ENCODE measurements around the gene ICE2. TPM values are rescaled to one million over a fixed set of nuclear protein-coding genes. Genes with fewer than 3 reads are reported as not detected.

The ICE2 gene
- total RNA-seq, 2 experiments from 2014 or later = 71.4 to 76.3 TPM

DNA sequence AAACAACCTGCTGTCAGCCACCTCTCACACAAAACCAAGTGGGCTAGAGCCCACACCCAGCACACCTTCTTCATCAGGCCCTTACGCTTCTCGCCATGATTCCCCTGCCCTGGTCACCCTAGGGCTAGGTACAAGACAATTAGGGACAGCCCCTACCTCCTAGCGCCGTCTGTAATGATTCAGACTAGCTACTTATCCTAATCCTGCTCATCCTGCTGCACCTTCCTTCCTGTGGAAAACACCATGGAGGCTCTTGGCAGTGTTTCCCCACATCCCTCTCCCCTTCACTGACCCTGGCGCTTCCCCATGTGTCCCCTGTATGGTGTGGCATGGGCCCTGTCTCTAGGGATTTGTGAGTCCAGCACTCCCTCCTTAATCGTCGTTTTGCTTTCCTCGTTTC, 39.6 kb upstream of the ICE2 start:
- Mint-ChIP-seq H3K4me3 (no peak overlapping the region), H3K4me1 (ENCODE audit: low read depth) (peaks cover 25% of the 10 kb centered on the region), H3K36me3 (ENCODE audit: low read depth) (peaks cover 31% of the 10 kb centered on the region), H3K9me3 (ENCODE audit: insufficient read depth) (no peaks in the 10 kb centered on the region), H3K27me3 (ENCODE audit: low read depth) (no peaks in the 10 kb centered on the region), H3K27ac (no peak overlapping the region)
- POLR2A ChIA-PET = no interaction called here
- CTCF ChIA-PET = interaction anchor here (2.5 to 6.4 kb wide), 2 partner anchors 66 to 159 kb away, joined by 6 to 102 read pairs; no protein-coding TSS in a partner anchor
- ATAC-seq = no peak
- no peak for DNase-seq

- no peak overlapping the region for H3K27ac Mint-ChIP-seq
- no peak for DNase-seq
- ChIA-PET POLR2A (no interaction called here), CTCF (interaction anchor here (1.2 kb wide), 1 partner anchor 418 kb away, joined by 4 read pairs; no protein-coding TSS in a partner anchor)
- H3K4me1 Mint-ChIP-seq (ENCODE audit: low read depth) = peaks cover 28% of the 10 kb centered on the region
- no peaks in the 10 kb centered on the region for H3K9me3 Mint-ChIP-seq (ENCODE audit: insufficient read depth)
- H3K4me3 Mint-ChIP-seq = no peak overlapping the region
- H3K27me3 Mint-ChIP-seq (ENCODE audit: low read depth) = no peaks in the 10 kb centered on the region
- no peak for ATAC-seq
- peaks cover 58% of the 10 kb centered on the region for H3K36me3 Mint-ChIP-seq (ENCODE audit: low read depth)
These were observed 35.4 kb upstream of the ICE2 start for GRCh38 chr15:60514261-60514881.

- Mint-ChIP-seq H3K27ac (no peak overlapping the region), H3K9me3 (ENCODE audit: insufficient read depth) (no peaks in the 10 kb centered on the region), H3K27me3 (ENCODE audit: low read depth) (no peaks in the 10 kb centered on the region), H3K4me1 (ENCODE audit: low read depth) (peaks cover 31% of the 10 kb centered on the region), H3K4me3 (no peak overlapping the region), H3K36me3 (ENCODE audit: low read depth) (peaks cover 60% of the 10 kb centered on the region)
- ChIA-PET POLR2A (no interaction called here), CTCF (interaction anchor here (1.2 kb wide), 1 partner anchor 419 kb away, joined by 4 read pairs; no protein-coding TSS in a partner anchor)
- no peak for DNase-seq
- no peak for ATAC-seq
These were observed 34.7 kb upstream of the ICE2 start for GRCh38 chr15:60513676-60514075.

DNA sequence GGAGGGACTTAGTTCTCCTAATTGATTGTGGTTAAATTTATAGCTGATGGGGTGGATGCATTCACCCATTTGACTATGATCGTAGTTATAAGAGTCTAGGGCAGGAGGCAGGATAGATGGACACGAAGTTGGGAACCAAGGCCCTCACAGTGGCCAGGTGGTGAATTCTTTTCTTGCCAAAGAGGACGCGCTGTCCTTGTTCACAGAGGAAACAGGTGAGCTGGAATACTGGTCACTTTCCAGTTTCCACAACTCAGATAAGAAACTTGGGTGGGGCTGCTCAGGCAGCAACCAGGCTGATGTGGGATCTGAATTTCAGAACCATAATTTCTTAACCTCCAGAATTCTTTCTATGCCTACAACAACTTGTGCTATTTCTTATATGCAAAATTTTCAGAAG, 34.0 kb upstream of the ICE2 start:
- H3K4me3 Mint-ChIP-seq = no peak overlapping the region
- H3K9me3 Mint-ChIP-seq (ENCODE audit: insufficient read depth) = no peaks in the 10 kb centered on the region
- CTCF ChIA-PET = interaction anchor here (1.6 to 11.6 kb wide), 4 partner anchors 8 to 73 kb away, joined by 7 to 144 read pairs (median 10); no protein-coding TSS in a partner anchor
- ATAC-seq (no peak), DNase-seq (no peak)
- no peaks in the 10 kb centered on the region for H3K27me3 Mint-ChIP-seq (ENCODE audit: low read depth)
- no peak overlapping the region for H3K27ac Mint-ChIP-seq
- H3K4me1 Mint-ChIP-seq (ENCODE audit: low read depth) = peaks cover 38% of the 10 kb centered on the region
- peaks cover 53% of the 10 kb centered on the region for H3K36me3 Mint-ChIP-seq (ENCODE audit: low read depth)
- POLR2A ChIA-PET = interaction anchor here (0.9 kb wide), 1 partner anchor 16 kb away, joined by 4 read pairs; no protein-coding TSS in a partner anchor

DNA sequence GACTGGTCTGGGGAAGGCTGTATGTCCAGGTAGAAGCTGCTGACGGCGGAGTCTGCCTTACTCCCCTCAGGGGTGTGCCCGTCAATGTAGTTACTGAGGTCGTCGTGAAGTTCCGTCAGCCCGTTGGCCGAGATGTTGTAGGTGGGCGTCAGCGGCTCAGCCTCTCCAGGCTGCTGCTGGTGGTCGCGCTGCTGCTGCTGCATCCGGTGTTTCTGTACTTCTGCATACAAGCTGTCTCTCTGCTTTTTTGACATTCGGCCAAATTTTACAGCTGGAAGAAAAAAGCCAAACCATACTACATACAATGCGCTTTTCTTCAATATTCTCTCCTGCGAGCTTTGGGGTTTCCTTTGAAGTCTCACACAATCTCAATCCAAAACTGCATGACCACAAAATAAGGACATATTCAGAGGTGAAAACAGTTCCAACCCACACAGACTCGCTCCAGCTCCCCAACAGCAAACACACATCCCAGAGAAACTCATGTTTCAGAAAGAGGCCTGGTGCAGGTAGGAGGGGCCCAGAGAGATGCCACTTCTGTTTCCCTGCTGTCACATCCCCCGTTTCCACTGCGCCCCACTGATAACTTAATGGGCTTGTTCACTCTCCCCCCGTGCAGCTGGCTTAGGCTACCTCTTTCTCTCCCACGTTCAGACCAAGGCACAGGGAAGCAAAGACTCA, 32.5 kb upstream of the ICE2 start:
- no peaks in the 10 kb centered on the region for H3K9me3 Mint-ChIP-seq (ENCODE audit: insufficient read depth)
- no peak for DNase-seq
- POLR2A ChIA-PET = interaction anchor here (0.6 kb wide), 1 partner anchor 14 kb away, joined by 4 read pairs; no protein-coding TSS in a partner anchor
- peaks cover 46% of the 10 kb centered on the region for H3K4me1 Mint-ChIP-seq (ENCODE audit: low read depth)
- H3K27me3 Mint-ChIP-seq (ENCODE audit: low read depth) = no peaks in the 10 kb centered on the region
- peak; percentile 27 for ATAC-seq
- H3K4me3 Mint-ChIP-seq = no peak overlapping the region
- H3K36me3 Mint-ChIP-seq (ENCODE audit: low read depth) = peaks cover 55% of the 10 kb centered on the region
- CTCF ChIA-PET = interaction anchor here (0.7 to 11.6 kb wide), 9 partner anchors 9 to 405 kb away, joined by 3 to 144 read pairs (median 7); no protein-coding TSS in a partner anchor
- peak overlapping the region; percentile 68 for H3K27ac Mint-ChIP-seq

DNA sequence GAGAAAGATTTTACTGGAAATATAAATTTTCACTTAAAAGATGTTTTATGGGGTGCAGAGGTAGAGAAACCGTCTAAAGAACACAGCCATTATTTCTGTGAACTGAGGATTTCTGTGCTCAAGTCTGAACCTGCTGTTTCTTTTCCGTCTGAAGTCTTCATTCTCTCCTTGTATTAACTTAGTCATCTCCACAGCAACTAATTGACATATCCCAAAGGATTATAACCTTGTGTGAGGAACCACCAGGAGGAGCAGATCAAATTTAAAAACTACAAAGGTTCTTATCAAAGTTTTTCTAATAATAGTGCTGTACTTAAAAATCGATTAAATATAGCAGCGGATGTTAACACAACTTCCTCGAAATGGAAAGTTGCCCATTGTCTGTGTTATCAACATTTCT, 31.1 kb upstream of the ICE2 start:
- Mint-ChIP-seq H3K9me3 (ENCODE audit: insufficient read depth) (no peaks in the 10 kb centered on the region), H3K4me3 (no peak overlapping the region), H3K4me1 (ENCODE audit: low read depth) (peaks cover 46% of the 10 kb centered on the region), H3K27ac (no peak overlapping the region), H3K27me3 (ENCODE audit: low read depth) (no peaks in the 10 kb centered on the region), H3K36me3 (ENCODE audit: low read depth) (peaks cover 63% of the 10 kb centered on the region)
- ChIA-PET POLR2A (no interaction called here), CTCF (interaction anchor here (0.6 to 11.6 kb wide), 13 partner anchors 9 to 1616 kb away, joined by 3 to 144 read pairs (median 7); no protein-coding TSS in a partner anchor)
- ATAC-seq (no peak), DNase-seq (no peak)

DNA sequence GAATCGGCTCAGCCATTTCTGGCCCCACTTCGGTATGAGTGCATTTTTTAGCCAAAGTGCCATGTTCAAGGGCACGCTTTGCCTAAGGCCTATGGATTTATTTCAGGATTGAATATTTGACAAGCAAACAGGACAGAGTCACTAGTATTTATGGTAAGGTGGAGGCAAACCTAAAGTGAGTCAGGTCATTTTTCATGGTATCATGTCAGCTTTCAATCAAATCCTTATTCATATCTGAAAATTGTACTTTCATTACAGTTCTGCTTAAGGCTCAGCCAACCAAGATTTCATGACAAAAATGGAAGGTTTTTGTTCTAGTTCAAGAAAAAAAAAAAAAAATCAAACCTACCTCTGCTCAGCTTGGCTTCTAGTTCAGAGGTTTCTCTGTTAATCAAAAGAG, 30.5 kb upstream of the ICE2 start:
- no peak for ATAC-seq
- POLR2A ChIA-PET = interaction anchor here (1.4 to 2.2 kb wide), 2 partner anchors 11 to 75 kb away, joined by 7 to 8 read pairs; no protein-coding TSS in a partner anchor
- peaks cover 67% of the 10 kb centered on the region for H3K36me3 Mint-ChIP-seq (ENCODE audit: low read depth)
- DNase-seq = no peak
- H3K4me1 Mint-ChIP-seq (ENCODE audit: low read depth) = peaks cover 45% of the 10 kb centered on the region
- CTCF ChIA-PET = interaction anchor here (1.0 to 11.6 kb wide), 23 partner anchors 8 to 423 kb away, joined by 3 to 144 read pairs (median 10); no protein-coding TSS in a partner anchor
- H3K27me3 Mint-ChIP-seq (ENCODE audit: low read depth) = no peaks in the 10 kb centered on the region
- no peaks in the 10 kb centered on the region for H3K9me3 Mint-ChIP-seq (ENCODE audit: insufficient read depth)
- H3K27ac Mint-ChIP-seq = no peak overlapping the region
- H3K4me3 Mint-ChIP-seq = no peak overlapping the region

- peaks cover 63% of the 10 kb centered on the region for H3K36me3 Mint-ChIP-seq (ENCODE audit: low read depth)
- H3K4me3 Mint-ChIP-seq = no peak overlapping the region
- POLR2A ChIA-PET = interaction anchor here (1.2 to 2.2 kb wide), 3 partner anchors 12 to 76 kb away, joined by 3 to 8 read pairs (median 7); no protein-coding TSS in a partner anchor
These were observed 29.5 kb upstream of the ICE2 start for GRCh38 chr15:60508442-60508841.

DNA sequence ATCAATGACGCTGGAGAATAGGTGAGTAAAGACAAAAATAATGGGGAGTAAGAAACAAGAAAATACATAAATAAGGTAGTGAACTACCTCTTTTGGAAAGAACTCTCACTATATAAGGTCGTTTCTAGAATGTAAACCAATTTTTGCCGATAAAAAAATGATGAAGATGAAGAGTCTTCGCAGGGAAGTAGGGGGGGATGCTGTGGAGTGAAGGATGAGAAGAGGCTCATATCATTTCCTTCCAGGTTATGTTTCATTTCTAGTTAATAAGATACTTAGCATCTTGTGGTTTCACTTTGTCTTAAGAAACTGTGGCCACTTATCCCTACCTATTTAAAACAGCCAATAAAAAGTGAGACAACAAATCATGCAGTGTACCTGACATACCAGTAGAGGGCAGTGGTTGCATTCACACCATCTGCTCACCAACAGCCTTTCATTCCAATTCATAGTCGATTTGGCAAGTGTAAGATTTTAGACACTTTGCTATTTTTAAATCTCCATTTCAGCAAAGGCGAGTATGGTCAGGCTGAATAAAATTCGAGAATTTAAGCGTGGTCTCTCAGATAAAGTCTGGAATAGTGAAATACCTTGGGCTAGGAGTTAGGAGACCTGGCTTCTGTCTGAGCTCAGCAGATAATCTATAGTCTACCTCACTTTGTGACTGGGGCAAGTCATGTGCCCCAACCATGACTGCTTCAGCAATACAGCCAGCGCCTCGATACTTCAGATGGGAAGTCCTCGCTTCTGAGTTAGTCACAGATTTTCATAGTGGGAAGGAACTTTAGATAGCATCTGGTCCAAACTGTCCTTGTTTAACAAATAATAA, 28.9 kb upstream of the ICE2 start:
- POLR2A ChIA-PET = interaction anchor here (1.2 to 2.2 kb wide), 3 partner anchors 13 to 76 kb away, joined by 3 to 8 read pairs (median 7); no protein-coding TSS in a partner anchor
- no peaks in the 10 kb centered on the region for H3K27me3 Mint-ChIP-seq (ENCODE audit: low read depth)
- H3K4me3 Mint-ChIP-seq = peak overlapping the region; percentile 19
- peak; percentile 80 for ATAC-seq
- peaks cover 42% of the 10 kb centered on the region for H3K4me1 Mint-ChIP-seq (ENCODE audit: low read depth)
- CTCF ChIA-PET = interaction anchor here (0.7 to 11.6 kb wide), 40 partner anchors 9 to 429 kb away, joined by 3 to 144 read pairs (median 6); no protein-coding TSS in a partner anchor
- peaks cover 59% of the 10 kb centered on the region for H3K36me3 Mint-ChIP-seq (ENCODE audit: low read depth)
- DNase-seq = peak; percentile 75
- no peaks in the 10 kb centered on the region for H3K9me3 Mint-ChIP-seq (ENCODE audit: insufficient read depth)
- peak overlapping the region; percentile 84 for H3K27ac Mint-ChIP-seq

More at GRCh38 chr15:60508442-60508841, 29.5 kb upstream of the ICE2 start:
- DNase-seq (no peak), ATAC-seq (no peak)
- no peaks in the 10 kb centered on the region for H3K9me3 Mint-ChIP-seq (ENCODE audit: insufficient read depth)
- H3K4me1 Mint-ChIP-seq (ENCODE audit: low read depth) = peaks cover 43% of the 10 kb centered on the region
- H3K27ac Mint-ChIP-seq = peak overlapping the region; percentile 84
- H3K27me3 Mint-ChIP-seq (ENCODE audit: low read depth) = no peaks in the 10 kb centered on the region
- CTCF ChIA-PET = interaction anchor here (0.7 to 11.6 kb wide), 41 partner anchors 9 to 429 kb away, joined by 3 to 144 read pairs (median 6); no protein-coding TSS in a partner anchor

DNA sequence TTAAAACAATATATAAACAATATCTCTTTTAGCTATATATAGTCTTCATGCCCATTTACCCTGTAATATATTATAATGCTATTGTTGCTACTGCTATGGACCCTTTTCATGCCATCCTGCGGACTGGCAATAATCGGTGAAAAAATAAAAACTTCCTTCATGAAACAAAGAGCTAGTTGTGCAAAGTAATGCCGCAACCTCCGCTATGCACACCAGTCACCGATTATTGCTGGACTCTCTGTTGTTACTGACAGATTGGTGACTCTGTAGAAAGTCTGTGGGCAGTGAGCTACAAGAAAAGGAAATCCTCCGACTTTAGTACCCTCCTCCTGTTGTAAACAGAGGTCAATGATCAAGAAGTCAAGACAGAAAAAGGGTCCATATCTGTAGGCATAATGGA, 17.9 kb upstream of the ICE2 start:
- CTCF ChIA-PET = interaction anchor here (1.0 to 2.2 kb wide), 6 partner anchors 12 to 170 kb away, joined by 3 to 11 read pairs (median 6); no protein-coding TSS in a partner anchor
- Mint-ChIP-seq H3K27me3 (ENCODE audit: low read depth) (no peaks in the 10 kb centered on the region), H3K27ac (no peak overlapping the region), H3K36me3 (ENCODE audit: low read depth) (peaks cover 45% of the 10 kb centered on the region), H3K4me3 (no peak overlapping the region), H3K9me3 (ENCODE audit: insufficient read depth) (no peaks in the 10 kb centered on the region), H3K4me1 (ENCODE audit: low read depth) (peaks cover 4% of the 10 kb centered on the region)
- DNase-seq (no peak), ATAC-seq (no peak)
- POLR2A ChIA-PET = no interaction called here

GRCh38 chr15:60494108-60494507, 15.2 kb upstream of the ICE2 start:
- POLR2A ChIA-PET = no interaction called here
- H3K4me3 Mint-ChIP-seq = no peak overlapping the region
- ATAC-seq (no peak), DNase-seq (no peak)
- H3K36me3 Mint-ChIP-seq (ENCODE audit: low read depth) = peaks cover 28% of the 10 kb centered on the region
- H3K9me3 Mint-ChIP-seq (ENCODE audit: insufficient read depth) = no peaks in the 10 kb centered on the region
- H3K27me3 Mint-ChIP-seq (ENCODE audit: low read depth) = no peaks in the 10 kb centered on the region
- H3K27ac Mint-ChIP-seq = no peak overlapping the region
- H3K4me1 Mint-ChIP-seq (ENCODE audit: low read depth) = peaks cover 7% of the 10 kb centered on the region
- CTCF ChIA-PET = interaction anchor here (1.0 to 1.6 kb wide), 5 partner anchors 9 to 133 kb away, joined by 3 to 8 read pairs (median 4); no protein-coding TSS in a partner anchor

Data from activated CD8-positive, alpha-beta T cell treated with anti-CD3 and anti-CD28 coated beads, Interleukin-2, amount 10 ng/mL, durations not matched to agents 7 days and 5 days (primary cell).